HFFc6 (cell line): ENCODE measurements around the gene PLXND1. TPM values are rescaled to one million over a fixed set of nuclear protein-coding genes. Genes with fewer than 3 reads are reported as not detected.
"Not testable (repeated sequence)": the region's sequence is repeated elsewhere in the genome, so short reads cannot be mapped to it uniquely, and the experiment has no call there.

Experiments
- DNase-seq: peaks from one replicate; pipeline ENCODE4 v3.0.0-alpha.2; 2018
- H3K27ac Mint-ChIP-seq: 2 replicates; pipeline ENCODE4 v1.8.0; 2020; ENCODE audit warnings: mild to moderate bottlenecking, mixed read lengths
- H3K27me3 Mint-ChIP-seq: 2 replicates; pipeline ENCODE4 v1.8.0; 2021; ENCODE audit warnings: mild to moderate bottlenecking, moderate library complexity, mixed read lengths; ENCODE audit not compliant: insufficient read depth
- H3K36me3 Mint-ChIP-seq: 2 replicates; pipeline ENCODE4 v1.8.0; 2021; ENCODE audit warnings: low read depth, mixed read lengths
- H3K4me1 Mint-ChIP-seq: 2 replicates; pipeline ENCODE4 v1.8.0; 2020; ENCODE audit warnings: low read depth, mixed read lengths
- H3K4me3 Mint-ChIP-seq: 2 replicates; pipeline ENCODE4 v1.8.0; 2020; ENCODE audit warnings: mild to moderate bottlenecking, moderate library complexity, mixed read lengths
- H3K9me3 Mint-ChIP-seq: 2 replicates; pipeline ENCODE4 v1.8.0; 2020; ENCODE audit warnings: mild to moderate bottlenecking, mixed read lengths
- CTCF ChIP-seq: fragments of 200-600 bp; sonication (generic); IDR thresholded peaks from 2 replicates; pipeline ENCODE4 v1.5.0; 2021; ENCODE audit warnings: antibody characterized with exemption, mild to moderate bottlenecking
- total RNA-seq, 6 experiments: library from RNA; stranded (reverse); fragmentation: NEBNext Ultra II Directional; extraction: Animal tissue kit (Norgen Biotek cat#: 25700); gene quantifications; 2 replicates in 1 of 6; 3 replicates in 5 of 6; pipeline ENCODE4 v1.2.3, GENCODE V29; 2021

Gene PLXND1
- total RNA-seq, 6 experiments from 2014 or later: 86.7 to 118 (median 108) TPM

GRCh38 chr3:129611446-129611800 lies 4.9 kb upstream of the PLXND1 start:
- H3K27ac Mint-ChIP-seq: peak overlapping the region; percentile 83

DNA sequence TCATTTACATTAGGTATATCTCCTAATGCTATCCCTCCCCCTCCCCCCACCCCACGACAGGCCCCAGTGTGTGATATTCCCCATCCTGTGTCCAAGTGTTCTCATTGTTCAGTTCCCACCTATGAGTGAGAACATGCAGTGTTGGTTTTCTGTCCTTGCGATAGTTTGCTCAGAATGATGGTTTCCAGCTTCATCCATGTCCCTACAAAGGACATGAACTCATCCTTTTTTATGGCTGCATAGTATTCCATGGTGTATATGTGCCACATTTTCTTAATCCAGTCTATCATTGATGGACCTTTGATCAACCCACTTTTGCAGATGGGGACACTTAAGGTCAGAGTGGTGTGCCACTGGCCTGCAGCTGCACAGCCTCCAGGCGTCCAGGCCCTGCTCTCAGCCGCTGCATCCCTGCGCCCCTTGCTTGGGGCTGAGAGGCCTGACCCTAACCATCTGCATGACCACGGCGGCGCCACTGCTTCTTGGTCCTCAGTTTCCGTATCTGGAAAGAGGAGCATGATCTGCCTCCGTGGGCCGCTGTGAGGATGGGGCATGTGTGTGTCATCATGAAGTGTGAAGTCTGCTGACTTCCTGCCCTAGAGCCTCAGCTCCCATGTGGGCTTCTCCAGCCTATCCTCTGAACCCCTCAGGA lies 4.4 kb upstream of the PLXND1 start:
- not testable (repeated sequence) for H3K4me3 Mint-ChIP-seq, H3K9me3 Mint-ChIP-seq, H3K27ac Mint-ChIP-seq, H3K27me3 Mint-ChIP-seq, DNase-seq, H3K36me3 Mint-ChIP-seq
- H3K4me1 Mint-ChIP-seq: peaks cover 69% of the 10 kb centered on the region

More at GRCh38 chr3:129611446-129611800, 4.9 kb upstream of the PLXND1 start:
- Mint-ChIP-seq H3K9me3 (no peaks in the 10 kb centered on the region), H3K36me3 (no peaks in the 10 kb centered on the region), H3K27me3 (no peaks in the 10 kb centered on the region; the same call in 1 of the 2 replicates), H3K4me3 (no peak overlapping the region; the same call in 1 of the 2 replicates), H3K4me1 (peaks cover 74% of the 10 kb centered on the region)
- TF ChIP-seq CTCF: no peak
- DNase-seq: no peak

DNA sequence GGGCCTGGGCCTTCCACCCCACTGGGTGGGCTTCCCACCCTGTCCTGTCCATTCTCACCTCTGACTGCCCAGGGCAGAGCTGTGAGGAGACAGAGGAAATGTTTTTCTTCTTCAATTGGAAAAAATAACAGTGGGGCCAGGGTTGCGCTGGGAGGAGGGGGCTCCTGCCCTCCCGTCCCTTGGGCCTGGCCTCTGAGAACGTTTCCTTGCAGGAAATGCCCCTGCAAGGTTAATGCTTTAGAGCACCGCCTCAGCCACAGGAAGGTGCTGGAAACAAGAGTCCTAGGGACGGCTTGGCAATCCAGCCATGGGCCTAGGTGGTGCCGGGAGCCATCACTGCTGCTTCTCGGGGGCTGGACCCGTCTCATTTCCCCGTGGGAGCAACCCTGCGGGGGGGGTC lies 3.8 kb upstream of the PLXND1 start:
- DNase-seq: no peak

DNA sequence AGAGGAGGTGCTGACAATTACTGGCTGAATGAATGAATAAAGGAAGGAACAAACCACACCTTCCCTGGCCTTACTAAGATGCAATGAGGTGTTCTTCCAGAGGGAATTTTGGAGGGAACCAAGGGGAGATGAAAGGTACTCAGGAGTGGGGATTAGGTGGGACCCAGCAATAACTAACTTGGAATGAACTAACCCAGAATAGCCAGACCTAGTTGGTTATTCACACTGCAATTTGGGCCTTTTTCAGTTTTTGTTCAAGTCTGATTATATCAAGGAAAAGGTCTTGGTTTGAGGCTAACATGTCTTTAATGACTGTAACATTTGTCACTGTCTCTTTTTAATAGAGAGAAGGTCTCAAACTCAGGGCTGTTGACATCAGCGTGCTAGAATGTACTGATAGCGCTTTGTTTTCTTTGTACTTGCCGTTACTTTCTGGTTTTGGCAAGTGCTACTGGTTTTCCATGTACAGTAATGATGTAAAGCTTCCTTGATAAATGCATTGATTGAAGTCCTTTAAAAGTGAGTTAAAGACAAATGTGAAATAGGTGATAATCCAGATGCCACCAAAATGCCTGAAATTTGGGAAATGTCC lies 3.2 kb upstream of the PLXND1 start:
- peak overlapping the region; percentile 7; the same call in 1 of the 2 replicates for H3K4me3 Mint-ChIP-seq
- no peak for TF ChIP-seq CTCF
- no peaks in the 10 kb centered on the region; the same call in 1 of the 2 replicates for H3K27me3 Mint-ChIP-seq
- peak; percentile 62 for DNase-seq
- peaks cover 66% of the 10 kb centered on the region for H3K4me1 Mint-ChIP-seq
- peak overlapping the region; percentile 23; the same call in 1 of the 2 replicates for H3K27ac Mint-ChIP-seq
- H3K9me3 Mint-ChIP-seq: no peaks in the 10 kb centered on the region
- no peaks in the 10 kb centered on the region for H3K36me3 Mint-ChIP-seq

More for the DNA sequence above, 3.8 kb upstream of the PLXND1 start:
- Mint-ChIP-seq H3K9me3 (no peaks in the 10 kb centered on the region), H3K4me1 (peaks cover 68% of the 10 kb centered on the region), H3K27me3 (no peaks in the 10 kb centered on the region; the same call in 1 of the 2 replicates), H3K27ac (no peak overlapping the region), H3K4me3 (no peak overlapping the region), H3K36me3 (no peaks in the 10 kb centered on the region)
- no peak for TF ChIP-seq CTCF

- H3K4me1 Mint-ChIP-seq: peaks cover 72% of the 10 kb centered on the region
- no peak for TF ChIP-seq CTCF
- H3K36me3 Mint-ChIP-seq: no peaks in the 10 kb centered on the region
- H3K27me3 Mint-ChIP-seq: no peaks in the 10 kb centered on the region; the same call in 1 of the 2 replicates
- H3K9me3 Mint-ChIP-seq: no peaks in the 10 kb centered on the region
- no peak for DNase-seq
- peak overlapping the region; percentile 30; the same call in 1 of the 2 replicates for H3K27ac Mint-ChIP-seq
- H3K4me3 Mint-ChIP-seq: peak overlapping the region; percentile 7; the same call in 1 of the 2 replicates
These were observed 2.6 kb upstream of the PLXND1 start for GRCh38 chr3:129608936-129609590.
